SK-N-SH (cell line): ENCODE data around the gene MRPL46. TPM values are rescaled to one million over a fixed set of nuclear protein-coding genes. Genes with fewer than 3 reads are reported as not detected.

ENCODE experiments used
- CTCF ChIA-PET: fragments of 300-600, 350-600 bp; formaldehyde crosslinking; extraction: SDS; loops from one replicate; lab custom pipeline; 2021; lab: Yijun Ruan, JAX
- POLR2A ChIA-PET: fragments of 350-600 bp; sonication (Branson Sonifier 250); formaldehyde crosslinking; extraction: SDS; loops from one replicate; lab custom pipeline; 2020; ENCODE audit warnings: antibody characterized with exemption, inconsistent platforms; lab: Yijun Ruan, JAX
- DNase-seq: peaks from one replicate; pipeline ENCODE4 v3.0.0; 2012
- H2AFZ ChIP-seq: fragments of 200-600 bp; sonication (generic); 2 replicates; pipeline ENCODE4 v1.8.1; 2016; ENCODE audit warnings: antibody characterized with exemption, mild to moderate bottlenecking, low read depth
- H3F3A ChIP-seq: fragments of 200-600 bp; sonication (generic); replicated peaks from 2 replicates; pipeline ENCODE3; 2016; ENCODE audit warnings: antibody characterized with exemption, mild to moderate bottlenecking; ENCODE audit not compliant: insufficient read depth
- H3K27ac ChIP-seq, 2 experiments: fragments of 200-500 bp in 1 of 2; fragments of 200-600 bp in 1 of 2; sonication (Bioruptor generic) in 1 of 2; sonication (generic), shearing (Covaris generic) in 1 of 2; 2 replicates each; pipeline versions ENCODE4 v1.5.1 to v1.6.1; 2014 to 2016; ENCODE audit warnings: low read depth in 2 of 2, inconsistent platforms in 1 of 2, low read length in 1 of 2, mild to moderate bottlenecking in 1 of 2, mixed read lengths in 1 of 2
- H3K27me3 ChIP-seq: fragments of 200-600 bp; sonication (generic), shearing (Covaris generic); 2 replicates; pipeline ENCODE4 v1.6.1; 2016; ENCODE audit warnings: mixed run types; ENCODE audit not compliant: insufficient read depth
- H3K36me3 ChIP-seq, 2 experiments: fragments of 200-500 bp in 1 of 2; fragments of 200-600 bp in 1 of 2; sonication (Bioruptor generic) in 1 of 2; sonication (generic) in 1 of 2; replicated peaks in 1 of 2; 2 replicates each; pipeline versions ENCODE3 to v1.5.1; 2014 to 2016; ENCODE audit warnings: low read length in 1 of 2, mild to moderate bottlenecking in 1 of 2; ENCODE audit not compliant: insufficient read depth in 2 of 2, control insufficient read depth in 1 of 2
- H3K4me1 ChIP-seq, 2 experiments: fragments of 200-500 bp in 1 of 2; fragments of 200-600 bp in 1 of 2; sonication (Bioruptor generic) in 1 of 2; sonication (generic), shearing (Covaris generic) in 1 of 2; 2 replicates each; pipeline versions ENCODE4 v1.5.1 to v1.6.1; 2014 to 2016; ENCODE audit warnings: low read depth in 1 of 2, low read length in 1 of 2, mixed run types in 1 of 2; ENCODE audit not compliant: insufficient read depth in 2 of 2, control insufficient read depth in 1 of 2
- H3K4me2 ChIP-seq: fragments of 200-600 bp; sonication (generic), shearing (Covaris generic); 2 replicates; pipeline ENCODE4 v1.6.1; 2017; ENCODE audit warnings: mixed run types
- H3K4me3 ChIP-seq, 2 experiments: fragments of 200-500 bp in 1 of 2; fragments of 200-600 bp in 1 of 2; sonication (Bioruptor generic) in 1 of 2; sonication (generic), shearing (Covaris generic) in 1 of 2; 2 replicates each; pipeline versions ENCODE4 v1.5.1 to v1.8.1; 2014 to 2016; ENCODE audit warnings: low read depth in 2 of 2, inconsistent platforms in 1 of 2, low read length in 1 of 2, mild to moderate bottlenecking in 1 of 2, mixed read lengths in 1 of 2, moderate library complexity in 1 of 2
- H3K79me2 ChIP-seq: fragments of 200-600 bp; sonication (generic); 2 replicates; pipeline ENCODE4 v1.8.1; 2017; ENCODE audit warnings: mild to moderate bottlenecking; ENCODE audit not compliant: insufficient read depth
- H3K9ac ChIP-seq: fragments of 200-600 bp; sonication (generic); 2 replicates; pipeline ENCODE4 v1.6.1; 2017; ENCODE audit warnings: mixed run types
- H3K9me2 ChIP-seq: fragments of 200-600 bp; sonication (generic); 2 replicates; pipeline ENCODE4 v1.6.1; 2017; ENCODE audit warnings: mixed run types
- H3K9me3 ChIP-seq: fragments of 200-600 bp; sonication (generic); 2 replicates; pipeline ENCODE4 v1.6.1; 2017; ENCODE audit warnings: mixed run types, mild to moderate bottlenecking, moderate library complexity
- H4K20me1 ChIP-seq: fragments of 200-600 bp; sonication (generic); 2 replicates; pipeline ENCODE4 v1.6.1; 2017; ENCODE audit warnings: mild to moderate bottlenecking, mixed run types; ENCODE audit not compliant: insufficient read depth
- CHD2 ChIP-seq: fragments of 150-350 bp; IDR thresholded peaks from 2 replicates; pipeline ENCODE4 v1.6.1; 2018; ENCODE audit warnings: low read length; ENCODE audit not compliant: partially characterized antibody
- CTCF ChIP-seq: fragments of 200-600 bp; sonication (generic); IDR thresholded peaks from 2 replicates; pipeline ENCODE4 v1.6.1; 2017; ENCODE audit warnings: antibody characterized with exemption, mild to moderate bottlenecking, moderate library complexity
- ELF1 ChIP-seq: IDR thresholded peaks from 2 replicates; pipeline ENCODE4 v1.4.0; 2012
- EP300 ChIP-seq, 2 experiments: IDR thresholded peaks; 2 replicates each; pipeline versions ENCODE4 v1.4.0 to v1.6.1; 2012; ENCODE audit warnings: borderline replicate concordance in 1 of 2, low read depth in 1 of 2, low read length in 1 of 2
- EZH2phosphoT487 ChIP-seq: fragments of 200-600 bp; sonication (generic); IDR thresholded peaks from 2 replicates; pipeline ENCODE4 v1.6.1; 2017; ENCODE audit warnings: low read depth, mixed run types, mild to moderate bottlenecking, antibody characterized with exemption, moderate library complexity, borderline replicate concordance
- FOSL2 ChIP-seq: IDR thresholded peaks from 2 replicates; pipeline ENCODE4 v1.4.0; 2012; ENCODE audit warnings: low read depth, mild to moderate bottlenecking, moderate library complexity, borderline replicate concordance
- FOXJ3 ChIP-seq: sonication (generic); formaldehyde crosslinking; IDR thresholded peaks from 2 replicates; pipeline ENCODE4 v1.5.1; 2020; ENCODE audit warnings: mild to moderate bottlenecking, missing genetic modification reagents
- FOXM1 ChIP-seq: IDR thresholded peaks from 2 replicates; pipeline ENCODE4 v1.4.0; 2012; ENCODE audit warnings: low read depth, mild to moderate bottlenecking
- JUND ChIP-seq: IDR thresholded peaks from 2 replicates; pipeline ENCODE4 v1.4.0; 2012
- MXI1 ChIP-seq: IDR thresholded peaks from 2 replicates; pipeline ENCODE4 v1.6.1; 2012; ENCODE audit warnings: mild to moderate bottlenecking, low read depth, low read length, improper control_type of control experiment
- WGBS: methylation state at CpG from one replicate; pipeline ENCODE4 v1.1.6; 2017; ENCODE audit warnings: low lambda C conversion rate; 5-methylcytosine and 5-hydroxymethylcytosine counted together
- polyA plus RNA-seq, 3 experiments: library from polyadenylated mRNA; depleted of rRNA; stranded (reverse); fragments of >200 nt; gene quantifications; 2 replicates each; pipeline ENCODE4 v1.2.3, GENCODE V29; 2012

MRPL46 gene
- polyA plus RNA-seq, 1 of the 3 experiments (the other 2 are of a cell fraction): 33.8 TPM

- H3K4me1 ChIP-seq: peaks cover 0 to 10% of the 10 kb centered on the region in 2 experiments; a peak in 1 of 4 replicates
- H3K9ac ChIP-seq: no peak overlapping the region
- no peaks in the 10 kb centered on the region for H3K36me3 ChIP-seq
- 90% methylated on average over 11 of the region's 11 CpGs for WGBS
- H3K27ac ChIP-seq: no peak overlapping the region
- DNase-seq: no peak
- CTCF ChIA-PET: interaction anchor here (0.6 to 1.2 kb wide), 3 partner anchors 12 to 1751 kb away, joined by 3 read pairs; no protein-coding TSS in a partner anchor
- TF ChIP-seq EP300 (IDR thresholded peaks at IDR 0.05; ENCODE audit: borderline replicate concordance in 1 of 2, low read depth in 1 of 2, low read length in 1 of 2) (no peak), FOXJ3 (no peak), MXI1 (no peak), ELF1 (no peak), JUND (no peak), FOXM1 (no peak)
- TF ChIP-seq, all 33 proteins: peak for 0
- Histone ChIP-seq H3K9me2 (no peaks in the 10 kb centered on the region), H3F3A (no peaks in the 10 kb centered on the region), H3K9me3 (no peaks in the 10 kb centered on the region), H3K4me3 (no peak overlapping the region), H3K4me2 (no peak overlapping the region), H3K27me3 (no peaks in the 10 kb centered on the region), H4K20me1 (no peaks in the 10 kb centered on the region), H2AFZ (no peak overlapping the region), H3K79me2 (no peaks in the 10 kb centered on the region)
- POLR2A ChIA-PET: no interaction called here
These were observed 30.0 kb upstream of the MRPL46 start for GRCh38 chr15:88497109-88497765.

- Histone ChIP-seq H3K9me3 (no peaks in the 10 kb centered on the region), H4K20me1 (no peaks in the 10 kb centered on the region), H3K4me3 (no peak overlapping the region), H3K4me1 (peaks cover 0 to 5% of the 10 kb centered on the region in 2 experiments; a peak in 1 of 4 replicates), H3K27me3 (no peaks in the 10 kb centered on the region), H3K79me2 (no peaks in the 10 kb centered on the region), H3K36me3 (no peaks in the 10 kb centered on the region), H3K4me2 (no peak overlapping the region), H3K27ac (no peak overlapping the region), H3K9ac (no peak overlapping the region), H3K9me2 (no peaks in the 10 kb centered on the region), H2AFZ (no peak overlapping the region), H3F3A (no peaks in the 10 kb centered on the region)
- CTCF ChIA-PET: interaction anchor here (1.0 to 1.1 kb wide), 2 partner anchors 16 to 111 kb away, joined by 4 to 5 read pairs; no protein-coding TSS in a partner anchor
- WGBS: 92% methylated on average over 6 of the region's 10 CpGs
- DNase-seq: no peak
- POLR2A ChIA-PET: no interaction called here
- no peak for TF ChIP-seq FOXJ3
- TF ChIP-seq CHD2: no peak
- no peak for TF ChIP-seq EZH2phosphoT487
- no peak for TF ChIP-seq FOSL2
- TF ChIP-seq EP300 (IDR thresholded peaks at IDR 0.05; ENCODE audit: borderline replicate concordance in 1 of 2, low read depth in 1 of 2, low read length in 1 of 2): no peak
- no peak for TF ChIP-seq CTCF
- no peak for TF ChIP-seq JUND
These were observed 26.7 kb upstream of the MRPL46 start for GRCh38 chr15:88493844-88494243.
